BJ (cell line): ENCODE measurements around the gene NAPA. TPM values are rescaled to one million over a fixed set of nuclear protein-coding genes. Genes with fewer than 3 reads are reported as not detected.

Experiments used
- CTCF ChIA-PET: fragments of 350-600 bp; formaldehyde crosslinking; extraction: SDS; loops from one replicate; lab custom pipeline; 2021; ENCODE audit warnings: antibody characterized with exemption, inconsistent platforms; lab: Yijun Ruan, JAX
- POLR2A ChIA-PET: fragments of 300-600 bp; sonication (Branson Sonifier 250); formaldehyde crosslinking; extraction: SDS; loops from one replicate; lab custom pipeline; 2021; ENCODE audit warnings: antibody characterized with exemption; lab: Charles Lee
- DNase-seq: peaks from one replicate; pipeline ENCODE4 v3.0.0-alpha.2; 2011; ENCODE audit warnings: low read depth
- H3K27me3 ChIP-seq: 2 replicates; pipeline ENCODE4 v1.6.0; 2011; ENCODE audit warnings: low read length; ENCODE audit not compliant: control insufficient read depth, insufficient read depth
- H3K36me3 ChIP-seq: 2 replicates; pipeline ENCODE4 v1.5.1; 2011; ENCODE audit warnings: low read length; ENCODE audit not compliant: control insufficient read depth, insufficient read depth
- H3K4me3 ChIP-seq: 2 replicates; pipeline ENCODE4 v1.5.1; 2011; ENCODE audit warnings: low read depth, mild to moderate bottlenecking, control low read depth, low read length
- CTCF ChIP-seq: IDR thresholded peaks from 2 replicates; pipeline ENCODE4 v1.5.1; 2011; ENCODE audit warnings: low read depth, mild to moderate bottlenecking, control low read depth, inconsistent platforms, low read length, moderate library complexity; ENCODE audit not compliant: insufficient read depth
- polyA plus RNA-seq: library from polyadenylated mRNA; depleted of rRNA; stranded (reverse); fragments of >200 nt; gene quantifications from 2 replicates; pipeline ENCODE4 v1.2.3, GENCODE V29; 2011

The NAPA gene
- polyA plus RNA-seq, 1 experiment: 203 TPM

DNA sequence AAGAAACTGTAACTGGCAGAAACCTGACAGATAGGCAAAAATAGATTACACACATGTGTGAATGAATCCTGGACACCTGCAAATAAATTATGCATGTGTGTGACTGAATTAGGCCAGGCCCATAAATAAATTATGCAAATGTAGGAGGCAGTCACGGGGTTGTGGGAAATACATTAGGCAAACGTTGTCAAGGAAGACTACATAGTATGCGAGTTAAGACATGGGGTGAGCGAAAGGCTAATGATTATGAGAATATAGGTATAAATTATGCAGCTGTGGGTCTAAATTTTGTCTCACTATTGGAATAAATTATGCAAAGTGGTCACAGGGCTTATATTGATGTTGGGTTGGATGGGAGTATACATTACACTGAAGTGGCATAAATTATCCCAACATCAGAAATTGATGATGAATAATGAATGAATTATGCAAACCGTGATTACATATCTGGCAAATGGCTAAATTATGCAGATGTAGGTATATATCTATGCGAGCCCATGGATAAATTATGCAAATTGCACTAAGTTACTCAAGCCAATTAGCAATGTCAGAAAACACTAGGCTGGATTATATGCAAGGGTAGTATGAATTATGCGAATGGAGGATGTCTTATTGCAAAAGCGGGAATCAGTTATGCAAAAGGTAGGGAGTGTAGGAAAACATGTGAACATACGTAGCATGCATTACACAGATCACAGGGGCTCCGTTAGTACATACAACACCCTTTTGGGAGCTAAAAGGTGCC, 50.0 kb downstream of the NAPA start:
- CTCF ChIA-PET: interaction anchor here (3.3 kb wide), 1 partner anchor 19 kb away, joined by 12 read pairs; the partner anchor contains the start of gene KPTN
- TF ChIP-seq CTCF: no peak
- no peak for DNase-seq
- peaks cover 17% of the 10 kb centered on the region for H3K27me3 ChIP-seq
- H3K36me3 ChIP-seq: no peaks in the 10 kb centered on the region
- no peak overlapping the region for H3K4me3 ChIP-seq
- POLR2A ChIA-PET: no interaction called here

DNA sequence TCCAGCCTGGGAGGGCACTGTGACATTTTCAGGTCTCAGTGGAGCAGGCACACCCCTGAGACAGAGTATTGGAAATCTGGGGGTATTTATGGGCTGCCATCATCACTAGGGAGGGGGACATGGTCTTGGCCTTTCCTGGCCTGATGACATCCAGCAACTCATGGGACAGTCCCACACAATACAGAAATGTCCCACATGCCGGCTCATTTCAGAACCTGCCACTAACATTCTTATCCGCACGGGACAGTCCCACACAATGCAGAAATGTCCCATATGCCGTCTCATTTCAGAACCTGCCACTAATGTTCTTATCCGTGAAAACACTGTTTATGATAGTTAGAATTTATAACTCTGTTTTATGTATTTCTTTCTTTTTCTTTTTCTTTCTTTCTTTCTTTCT, 53.0 kb downstream of the NAPA start:
- ChIA-PET POLR2A (no interaction called here), CTCF (interaction anchor here (3.3 kb wide), 1 partner anchor 22 kb away, joined by 12 read pairs; the partner anchor contains the start of gene KPTN)
- DNase-seq: no peak
- Histone ChIP-seq H3K36me3 (no peaks in the 10 kb centered on the region), H3K27me3 (peaks cover 26% of the 10 kb centered on the region), H3K4me3 (no peak overlapping the region)
- no peak for TF ChIP-seq CTCF

DNA sequence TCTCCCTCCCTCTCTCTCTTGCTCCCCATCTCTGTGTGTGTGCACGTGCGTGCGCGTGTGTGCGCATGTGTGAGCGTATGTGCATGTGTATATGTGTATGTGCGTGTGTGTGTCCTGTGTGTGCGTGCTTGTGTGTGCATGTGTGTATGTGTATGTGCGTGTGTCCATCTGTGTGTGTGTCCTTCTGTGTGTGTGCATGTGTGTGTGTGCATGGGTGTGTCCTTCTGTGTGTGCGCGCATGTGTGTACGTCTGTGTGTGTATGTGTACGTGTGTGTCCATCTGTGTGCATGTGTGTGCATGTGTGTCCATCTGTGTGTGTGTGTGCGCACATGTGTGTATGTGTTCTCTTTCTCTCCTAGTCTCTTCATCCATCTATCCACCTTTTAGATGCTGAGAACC, 55.4 kb downstream of the NAPA start:
- ChIA-PET CTCF (no interaction called here), POLR2A (no interaction called here)
- Histone ChIP-seq H3K4me3 (no peak overlapping the region), H3K27me3 (peaks cover 35% of the 10 kb centered on the region), H3K36me3 (no peaks in the 10 kb centered on the region)
- no peak for DNase-seq
- no peak for TF ChIP-seq CTCF

GRCh38 chr19:47458672-47459071, 56.2 kb downstream of the NAPA start:
- CTCF ChIA-PET: interaction anchor here (0.6 kb wide), 1 partner anchor 40 kb away, joined by 3 read pairs; the partner anchor contains the start of gene MEIS3
- POLR2A ChIA-PET: no interaction called here
- H3K27me3 ChIP-seq: peaks cover 35% of the 10 kb centered on the region
- TF ChIP-seq CTCF: no peak
- H3K36me3 ChIP-seq: no peaks in the 10 kb centered on the region
- DNase-seq: no peak
- H3K4me3 ChIP-seq: no peak overlapping the region

GRCh38 chr19:47456721-47457474, 58.0 kb downstream of the NAPA start:
- no peaks in the 10 kb centered on the region for H3K36me3 ChIP-seq
- H3K4me3 ChIP-seq: no peak overlapping the region
- no peak for TF ChIP-seq CTCF
- peaks cover 37% of the 10 kb centered on the region for H3K27me3 ChIP-seq
- POLR2A ChIA-PET: no interaction called here
- CTCF ChIA-PET: interaction anchor here (1.2 kb wide), 1 partner anchor 20 kb away, joined by 3 read pairs; no protein-coding TSS in a partner anchor
- no peak for DNase-seq
